Measurements from ENCODE around the gene ADRA1B.
"Not testable (repeated sequence)": the region's sequence is repeated elsewhere in the genome, so short reads cannot be mapped to it uniquely, and the experiment has no call there.

The ADRA1B gene

DNA sequence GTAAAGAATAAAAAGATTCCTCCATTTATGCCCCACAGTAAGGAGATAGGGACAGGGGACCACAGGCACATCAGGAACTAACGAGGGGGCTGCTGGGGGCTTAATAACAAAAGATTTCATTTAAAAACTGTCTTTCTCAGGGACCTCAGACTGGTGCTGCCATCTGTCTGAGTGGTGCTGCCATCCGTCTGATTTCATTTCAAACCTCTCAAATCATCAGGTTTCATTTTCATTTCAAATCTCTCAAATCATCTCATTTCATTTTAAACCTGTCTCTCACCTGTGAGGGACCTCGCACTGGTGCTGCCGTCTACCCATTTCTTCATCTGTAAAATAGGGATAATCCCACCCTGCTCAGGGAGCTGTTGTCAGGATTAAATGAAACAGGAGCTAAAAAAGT, 45.9 kb downstream of the ADRA1B start:
- no peak for DNase-seq (ENCODE audit: low read depth)
- TF ChIP-seq, protein P1, sequence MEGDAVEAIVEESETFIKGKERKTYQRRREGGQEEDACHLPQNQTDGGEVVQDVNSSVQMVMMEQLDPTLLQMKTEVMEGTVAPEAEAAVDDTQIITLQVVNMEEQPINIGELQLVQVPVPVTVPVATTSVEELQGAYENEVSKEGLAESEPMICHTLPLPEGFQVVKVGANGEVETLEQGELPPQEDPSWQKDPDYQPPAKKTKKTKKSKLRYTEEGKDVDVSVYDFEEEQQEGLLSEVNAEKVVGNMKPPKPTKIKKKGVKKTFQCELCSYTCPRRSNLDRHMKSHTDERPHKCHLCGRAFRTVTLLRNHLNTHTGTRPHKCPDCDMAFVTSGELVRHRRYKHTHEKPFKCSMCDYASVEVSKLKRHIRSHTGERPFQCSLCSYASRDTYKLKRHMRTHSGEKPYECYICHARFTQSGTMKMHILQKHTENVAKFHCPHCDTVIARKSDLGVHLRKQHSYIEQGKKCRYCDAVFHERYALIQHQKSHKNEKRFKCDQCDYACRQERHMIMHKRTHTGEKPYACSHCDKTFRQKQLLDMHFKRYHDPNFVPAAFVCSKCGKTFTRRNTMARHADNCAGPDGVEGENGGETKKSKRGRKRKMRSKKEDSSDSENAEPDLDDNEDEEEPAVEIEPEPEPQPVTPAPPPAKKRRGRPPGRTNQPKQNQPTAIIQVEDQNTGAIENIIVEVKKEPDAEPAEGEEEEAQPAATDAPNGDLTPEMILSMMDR (IDR thresholded peaks at IDR 0.05; ENCODE audit: insufficient read depth, low read depth, low read length, missing control alignments) = no peak
- no peak overlapping the region for H3K4me3 ChIP-seq (ENCODE audit: low read depth, low read length)

- TF ChIP-seq, protein P1 (IDR thresholded peaks at IDR 0.05; ENCODE audit: insufficient read depth, low read depth, low read length, missing control alignments) = no peak
- no peak overlapping the region for H3K4me3 ChIP-seq (ENCODE audit: low read depth, low read length)
- DNase-seq (ENCODE audit: low read depth) = no peak
These were observed 47.7 kb downstream of the ADRA1B start for GRCh38 chr5:159963935-159964334.

DNA sequence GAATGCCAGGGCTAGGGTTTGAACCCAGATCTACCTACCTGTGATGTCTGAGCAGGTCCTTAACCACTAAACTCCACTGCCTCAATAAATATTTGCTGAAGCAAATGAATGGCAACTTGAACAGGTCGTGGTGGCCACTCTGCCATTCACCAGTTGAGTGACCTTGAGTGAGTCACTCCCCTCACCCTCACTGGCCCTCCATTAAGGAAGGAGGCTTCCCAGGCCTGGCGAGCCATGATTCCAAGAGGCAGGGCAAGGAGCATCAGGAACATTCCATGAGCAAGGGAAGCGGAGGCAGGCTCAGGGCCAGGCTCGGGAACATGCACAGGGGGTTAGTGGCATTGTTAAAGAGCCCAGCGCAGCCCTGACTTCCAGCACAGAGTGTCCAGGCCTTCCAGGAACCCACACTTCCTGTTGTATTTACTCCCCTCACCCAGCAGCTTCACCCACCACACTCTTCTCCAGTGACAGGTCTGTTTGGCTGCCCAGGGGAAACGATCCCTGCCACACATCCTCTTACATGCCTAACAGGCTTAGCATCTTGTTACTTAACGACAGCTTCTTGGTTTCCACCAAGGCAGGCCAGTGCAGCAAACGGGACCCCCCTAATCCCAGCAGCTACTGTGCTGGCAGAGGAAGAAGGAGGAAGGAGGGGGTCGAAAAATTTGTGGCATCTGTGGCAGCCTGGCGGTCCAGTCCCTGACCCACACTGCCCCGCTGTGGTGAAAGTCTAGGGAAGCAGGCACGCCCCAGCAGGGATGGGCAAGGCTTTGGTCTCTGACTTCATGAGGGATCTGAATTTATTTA, 49.0 kb downstream of the ADRA1B start:
- DNase-seq (ENCODE audit: low read depth) = peak; percentile 27
- TF ChIP-seq, protein P1 (IDR thresholded peaks at IDR 0.05; ENCODE audit: insufficient read depth, low read depth, low read length, missing control alignments) = peak; percentile 28

GRCh38 chr5:159965838-159966128, 49.5 kb downstream of the ADRA1B start:
- DNase-seq (ENCODE audit: low read depth); H3K4me3 ChIP-seq (ENCODE audit: low read depth, low read length): not testable (repeated sequence)

More for the DNA sequence above, 49.0 kb downstream of the ADRA1B start:
- no peak overlapping the region for H3K4me3 ChIP-seq (ENCODE audit: low read depth, low read length)

DNA sequence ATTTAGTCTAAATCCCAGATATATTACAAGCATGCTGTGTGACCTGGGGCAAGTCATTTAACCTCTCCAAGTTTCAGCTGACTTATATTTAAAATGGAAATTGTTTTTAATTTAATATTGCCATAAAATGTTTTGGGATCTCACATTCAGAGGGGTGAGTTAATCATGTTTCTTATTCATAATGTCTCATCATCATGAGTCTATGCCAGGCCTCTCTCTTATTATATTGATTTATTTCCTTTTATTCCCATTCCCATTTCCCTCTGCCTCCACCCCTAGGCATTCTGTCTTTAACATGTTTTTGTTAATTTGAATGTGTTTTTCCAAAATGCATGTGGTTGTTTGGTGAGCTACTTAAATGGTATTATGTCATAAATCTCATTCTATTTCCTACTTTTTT, 53.7 kb downstream of the ADRA1B start:
- TF ChIP-seq, protein P1 (IDR thresholded peaks at IDR 0.05; ENCODE audit: insufficient read depth, low read depth, low read length, missing control alignments) = no peak
- no peak for DNase-seq (ENCODE audit: low read depth)
- H3K4me3 ChIP-seq (ENCODE audit: low read depth, low read length) = no peak overlapping the region

- DNase-seq (ENCODE audit: low read depth) = no peak
- TF ChIP-seq, protein P1 (IDR thresholded peaks at IDR 0.05; ENCODE audit: insufficient read depth, low read depth, low read length, missing control alignments) = no peak
- no peak overlapping the region for H3K4me3 ChIP-seq (ENCODE audit: low read depth, low read length)
These were observed 54.8 kb downstream of the ADRA1B start for GRCh38 chr5:159971038-159971437.

- H3K4me3 ChIP-seq (ENCODE audit: low read depth, low read length) = no peak overlapping the region
- no peak for DNase-seq (ENCODE audit: low read depth)
- TF ChIP-seq, protein P1 (IDR thresholded peaks at IDR 0.05; ENCODE audit: insufficient read depth, low read depth, low read length, missing control alignments) = no peak
These were observed 55.2 kb downstream of the ADRA1B start for GRCh38 chr5:159971514-159971913.

Data from GM12865 (cell line).